NT2/D1 (cell line): ENCODE results near the gene SEMG1.

ENCODE experiments used
- DNase-seq: peaks from one replicate; pipeline ENCODE4 v3.0.0-alpha.2; 2011; ENCODE audit warnings: low read depth, low spot score
- H3K27me3 ChIP-seq: 2 replicates; pipeline ENCODE4 v1.6.0; 2011; ENCODE audit warnings: mild to moderate bottlenecking; ENCODE audit not compliant: insufficient read length, insufficient read depth
- H3K36me3 ChIP-seq: 2 replicates; pipeline ENCODE4 v1.6.1; 2011; ENCODE audit warnings: mild to moderate bottlenecking, low read length, mixed read lengths; ENCODE audit not compliant: insufficient read depth, insufficient read length
- H3K4me1 ChIP-seq: 2 replicates; pipeline ENCODE4 v1.5.1; 2011; ENCODE audit not compliant: insufficient read depth, insufficient read length
- H3K4me3 ChIP-seq: 2 replicates; pipeline ENCODE4 v1.5.1; 2011; ENCODE audit warnings: low read depth; ENCODE audit not compliant: insufficient read length
- H3K9ac ChIP-seq: 2 replicates; pipeline ENCODE4 v1.6.0; 2011; ENCODE audit warnings: low read depth; ENCODE audit not compliant: insufficient read length
- H3K9me3 ChIP-seq: 2 replicates; pipeline ENCODE4 v1.5.1; 2011; ENCODE audit warnings: mild to moderate bottlenecking, low read length; ENCODE audit not compliant: insufficient read depth
- SUZ12 ChIP-seq: IDR thresholded peaks from 2 replicates; pipeline ENCODE4 v1.6.1; 2011; ENCODE audit not compliant: insufficient read length, insufficient read depth; ENCODE audit errors: extremely low read depth
- YY1 ChIP-seq: IDR thresholded peaks from 2 replicates; pipeline ENCODE4 v1.6.1; 2011; ENCODE audit not compliant: insufficient read length, insufficient read depth
- ZNF274 ChIP-seq: IDR thresholded peaks from 2 replicates; pipeline ENCODE4 v1.6.1; 2011; ENCODE audit warnings: mild to moderate bottlenecking, low read depth, low read length

Gene SEMG1

GRCh38 chr20:45223136-45223535 lies 16.3 kb downstream of the SEMG1 start:
- Histone ChIP-seq H3K9me3 (no peaks in the 10 kb centered on the region), H3K36me3 (no peaks in the 10 kb centered on the region), H3K27me3 (no peaks in the 10 kb centered on the region), H3K4me3 (no peak overlapping the region), H3K4me1 (no peaks in the 10 kb centered on the region), H3K9ac (no peak overlapping the region)
- TF ChIP-seq YY1: no peak
- no peak for TF ChIP-seq ZNF274
- TF ChIP-seq SUZ12: no peak
- no peak for DNase-seq

- Histone ChIP-seq H3K27me3 (no peaks in the 10 kb centered on the region), H3K9me3 (no peaks in the 10 kb centered on the region), H3K4me3 (no peak overlapping the region), H3K36me3 (no peaks in the 10 kb centered on the region), H3K9ac (no peak overlapping the region), H3K4me1 (no peaks in the 10 kb centered on the region)
- TF ChIP-seq ZNF274 (no peak), YY1 (no peak), SUZ12 (no peak)
- DNase-seq: no peak
These were observed 19.5 kb downstream of the SEMG1 start for GRCh38 chr20:45226287-45226686.

GRCh38 chr20:45229264-45230056 lies 22.6 kb downstream of the SEMG1 start:
- no peak overlapping the region for H3K4me3 ChIP-seq
- H3K9me3 ChIP-seq: no peaks in the 10 kb centered on the region
- no peak overlapping the region for H3K9ac ChIP-seq
- TF ChIP-seq YY1: no peak
- TF ChIP-seq ZNF274: no peak
- no peak for TF ChIP-seq SUZ12
- peak; percentile 30 for DNase-seq
- no peaks in the 10 kb centered on the region for H3K36me3 ChIP-seq
- H3K4me1 ChIP-seq: no peaks in the 10 kb centered on the region
- no peaks in the 10 kb centered on the region for H3K27me3 ChIP-seq

GRCh38 chr20:45230631-45231030 lies 23.8 kb downstream of the SEMG1 start:
- DNase-seq: no peak
- Histone ChIP-seq H3K4me1 (no peaks in the 10 kb centered on the region), H3K36me3 (no peaks in the 10 kb centered on the region), H3K4me3 (no peak overlapping the region), H3K9me3 (no peaks in the 10 kb centered on the region), H3K9ac (no peak overlapping the region), H3K27me3 (no peaks in the 10 kb centered on the region)
- TF ChIP-seq ZNF274 (no peak), SUZ12 (no peak), YY1 (no peak)

- peak; percentile 38 for DNase-seq
- Histone ChIP-seq H3K9ac (no peak overlapping the region), H3K27me3 (no peaks in the 10 kb centered on the region), H3K4me3 (no peak overlapping the region), H3K9me3 (no peaks in the 10 kb centered on the region), H3K4me1 (no peaks in the 10 kb centered on the region), H3K36me3 (no peaks in the 10 kb centered on the region)
- TF ChIP-seq SUZ12 (no peak), YY1 (no peak), ZNF274 (no peak)
These were observed 29.2 kb downstream of the SEMG1 start for GRCh38 chr20:45235995-45236394.

GRCh38 chr20:45238139-45238538 lies 31.3 kb downstream of the SEMG1 start:
- no peaks in the 10 kb centered on the region for H3K36me3 ChIP-seq
- DNase-seq: no peak
- H3K9ac ChIP-seq: no peak overlapping the region
- no peak overlapping the region for H3K4me3 ChIP-seq
- no peaks in the 10 kb centered on the region for H3K9me3 ChIP-seq
- H3K4me1 ChIP-seq: no peaks in the 10 kb centered on the region
- no peaks in the 10 kb centered on the region for H3K27me3 ChIP-seq
- TF ChIP-seq SUZ12: no peak
- no peak for TF ChIP-seq YY1
- no peak for TF ChIP-seq ZNF274

GRCh38 chr20:45246109-45246508 lies 39.3 kb downstream of the SEMG1 start:
- no peaks in the 10 kb centered on the region for H3K27me3 ChIP-seq
- no peak for DNase-seq
- no peaks in the 10 kb centered on the region for H3K36me3 ChIP-seq
- TF ChIP-seq SUZ12: no peak
- TF ChIP-seq ZNF274: no peak
- H3K9me3 ChIP-seq: no peaks in the 10 kb centered on the region
- no peak overlapping the region for H3K9ac ChIP-seq
- no peak overlapping the region for H3K4me3 ChIP-seq
- H3K4me1 ChIP-seq: no peaks in the 10 kb centered on the region

- no peaks in the 10 kb centered on the region for H3K36me3 ChIP-seq
- H3K9me3 ChIP-seq: no peaks in the 10 kb centered on the region
- no peak for DNase-seq
- no peak overlapping the region for H3K9ac ChIP-seq
- H3K4me3 ChIP-seq: no peak overlapping the region
- H3K4me1 ChIP-seq: no peaks in the 10 kb centered on the region
- no peak for TF ChIP-seq ZNF274
- no peak for TF ChIP-seq YY1
- TF ChIP-seq SUZ12: no peak
- H3K27me3 ChIP-seq: no peaks in the 10 kb centered on the region
These were observed 41.0 kb downstream of the SEMG1 start for GRCh38 chr20:45247865-45248264.
